ENCODE measurements around the gene HUNK. TPM values are rescaled to one million over a fixed set of nuclear protein-coding genes. Genes with fewer than 3 reads are reported as not detected.

Gene HUNK
- total and polyA plus RNA-seq, 2 of the 8 experiments (the other 6 are each of a cell fraction or from before 2014, with no cell fraction given): 1.9 to 10.2 TPM

DNA sequence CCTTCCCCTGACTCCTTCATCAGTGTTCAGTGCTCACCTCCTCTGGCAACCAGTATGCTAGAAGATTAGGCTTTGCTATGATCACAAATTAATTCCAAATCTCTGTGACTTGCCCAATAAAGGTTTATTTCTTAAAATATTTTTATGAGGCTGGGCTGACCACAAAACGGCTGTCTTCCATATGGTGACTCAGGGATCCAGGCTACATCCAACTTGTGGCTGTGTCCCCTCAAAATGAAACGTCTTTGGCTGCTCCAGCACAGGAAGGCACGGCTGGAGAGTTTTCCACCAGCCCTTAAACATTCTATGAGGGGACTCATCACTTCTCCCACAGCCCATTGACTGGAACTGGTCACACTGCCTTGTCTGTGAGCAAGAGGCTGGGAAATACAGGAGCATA, 131.5 kb downstream of the HUNK start (continued):
- TF ChIP-seq SP1 (IDR thresholded peaks at IDR 0.05; ENCODE audit: low read depth, low read length): no peak
